ENCODE measurements around the gene KRT77. TPM values are rescaled to one million over a fixed set of nuclear protein-coding genes. Genes with fewer than 3 reads are reported as not detected.

Gene KRT77
- total and polyA plus RNA-seq, 2 experiments from 2014 or later = not detected

DNA sequence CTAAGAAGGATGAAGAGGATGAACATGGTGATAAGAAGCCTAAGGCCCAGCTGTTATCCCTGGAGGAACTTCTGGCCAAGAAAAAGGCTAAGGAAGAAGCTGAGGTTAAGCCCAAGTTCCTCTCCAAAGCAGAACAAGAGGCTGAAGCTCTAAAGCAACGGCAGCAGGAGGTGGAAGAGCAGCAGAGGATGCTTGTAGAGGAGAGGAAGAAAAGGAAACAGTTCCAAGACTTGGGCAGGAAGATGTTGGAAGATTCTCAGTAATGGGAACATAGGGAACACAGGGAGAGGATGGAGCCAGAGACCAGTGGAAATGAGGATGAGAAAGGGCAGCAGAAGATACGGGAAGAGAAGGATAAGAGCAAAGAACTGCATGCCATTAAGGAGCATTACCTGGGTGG, 27.5 kb upstream of the KRT77 start:
- Histone ChIP-seq H3K4me3 (no peak overlapping the region), H4K20me1 (replicated peaks; ENCODE audit: insufficient read depth) (no peaks in the 10 kb centered on the region), H2AFZ (no peak overlapping the region), H3K4me2 (no peak overlapping the region), H3K36me3 (ENCODE audit: insufficient read depth) (no peaks in the 10 kb centered on the region), H3K9me2 (ENCODE audit: insufficient read depth) (0 out of 2 replicates have a peak, but pooled peaks cover 5% of the 10 kb centered on the region), H3K27me3 (ENCODE audit: insufficient read depth) (no peaks in the 10 kb centered on the region), H3K27ac (ENCODE audit: low read depth) (no peak overlapping the region), H3F3A (replicated peaks; ENCODE audit: low read depth) (no peaks in the 10 kb centered on the region), H3K4me1 (ENCODE audit: insufficient read depth) (no peaks in the 10 kb centered on the region), H3K79me2 (replicated peaks; ENCODE audit: insufficient read depth) (no peaks in the 10 kb centered on the region)
- no peaks in the 10 kb centered on the region for H3K36me3 Mint-ChIP-seq (ENCODE audit: low read depth)
- peaks cover 16% of the 10 kb centered on the region for H3K9me3 Mint-ChIP-seq
- TF ChIP-seq, protein P1, sequence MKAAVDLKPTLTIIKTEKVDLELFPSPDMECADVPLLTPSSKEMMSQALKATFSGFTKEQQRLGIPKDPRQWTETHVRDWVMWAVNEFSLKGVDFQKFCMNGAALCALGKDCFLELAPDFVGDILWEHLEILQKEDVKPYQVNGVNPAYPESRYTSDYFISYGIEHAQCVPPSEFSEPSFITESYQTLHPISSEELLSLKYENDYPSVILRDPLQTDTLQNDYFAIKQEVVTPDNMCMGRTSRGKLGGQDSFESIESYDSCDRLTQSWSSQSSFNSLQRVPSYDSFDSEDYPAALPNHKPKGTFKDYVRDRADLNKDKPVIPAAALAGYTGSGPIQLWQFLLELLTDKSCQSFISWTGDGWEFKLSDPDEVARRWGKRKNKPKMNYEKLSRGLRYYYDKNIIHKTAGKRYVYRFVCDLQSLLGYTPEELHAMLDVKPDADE (IDR thresholded peaks at IDR 0.05) = no peak
- TF ChIP-seq EZH2phosphoT487 (IDR thresholded peaks at IDR 0.05; ENCODE audit: unreplicated experiment) = no peak
- TF ChIP-seq POLR2AphosphoS5 (IDR thresholded peaks at IDR 0.05; ENCODE audit: low read depth) = no peak
- no peak for TF ChIP-seq EZH2 (IDR thresholded peaks at IDR 0.05; ENCODE audit: low read depth, unreplicated experiment)
- TF ChIP-seq, protein P2, sequence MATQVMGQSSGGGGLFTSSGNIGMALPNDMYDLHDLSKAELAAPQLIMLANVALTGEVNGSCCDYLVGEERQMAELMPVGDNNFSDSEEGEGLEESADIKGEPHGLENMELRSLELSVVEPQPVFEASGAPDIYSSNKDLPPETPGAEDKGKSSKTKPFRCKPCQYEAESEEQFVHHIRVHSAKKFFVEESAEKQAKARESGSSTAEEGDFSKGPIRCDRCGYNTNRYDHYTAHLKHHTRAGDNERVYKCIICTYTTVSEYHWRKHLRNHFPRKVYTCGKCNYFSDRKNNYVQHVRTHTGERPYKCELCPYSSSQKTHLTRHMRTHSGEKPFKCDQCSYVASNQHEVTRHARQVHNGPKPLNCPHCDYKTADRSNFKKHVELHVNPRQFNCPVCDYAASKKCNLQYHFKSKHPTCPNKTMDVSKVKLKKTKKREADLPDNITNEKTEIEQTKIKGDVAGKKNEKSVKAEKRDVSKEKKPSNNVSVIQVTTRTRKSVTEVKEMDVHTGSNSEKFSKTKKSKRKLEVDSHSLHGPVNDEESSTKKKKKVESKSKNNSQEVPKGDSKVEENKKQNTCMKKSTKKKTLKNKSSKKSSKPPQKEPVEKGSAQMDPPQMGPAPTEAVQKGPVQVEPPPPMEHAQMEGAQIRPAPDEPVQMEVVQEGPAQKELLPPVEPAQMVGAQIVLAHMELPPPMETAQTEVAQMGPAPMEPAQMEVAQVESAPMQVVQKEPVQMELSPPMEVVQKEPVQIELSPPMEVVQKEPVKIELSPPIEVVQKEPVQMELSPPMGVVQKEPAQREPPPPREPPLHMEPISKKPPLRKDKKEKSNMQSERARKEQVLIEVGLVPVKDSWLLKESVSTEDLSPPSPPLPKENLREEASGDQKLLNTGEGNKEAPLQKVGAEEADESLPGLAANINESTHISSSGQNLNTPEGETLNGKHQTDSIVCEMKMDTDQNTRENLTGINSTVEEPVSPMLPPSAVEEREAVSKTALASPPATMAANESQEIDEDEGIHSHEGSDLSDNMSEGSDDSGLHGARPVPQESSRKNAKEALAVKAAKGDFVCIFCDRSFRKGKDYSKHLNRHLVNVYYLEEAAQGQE (IDR thresholded peaks at IDR 0.05; ENCODE audit: unreplicated experiment) = no peak
- no peak for TF ChIP-seq CTCF (conservative IDR thresholded peaks at IDR 0.05; ENCODE audit: low read depth in 2 of 2)
- TF ChIP-seq CREB1 (CRISPR knock-in tag; IDR thresholded peaks at IDR 0.05; ENCODE audit: low read depth) = no peak
- TF ChIP-seq ZNF114 (CRISPR knock-in tag; IDR thresholded peaks at IDR 0.05) = no peak
- TF ChIP-seq JUNB (IDR thresholded peaks at IDR 0.05; ENCODE audit: unreplicated experiment) = no peak
- TF ChIP-seq STAT1 (IDR thresholded peaks at IDR 0.05; ENCODE audit: unreplicated experiment) = no peak
- TF ChIP-seq, protein P3, sequence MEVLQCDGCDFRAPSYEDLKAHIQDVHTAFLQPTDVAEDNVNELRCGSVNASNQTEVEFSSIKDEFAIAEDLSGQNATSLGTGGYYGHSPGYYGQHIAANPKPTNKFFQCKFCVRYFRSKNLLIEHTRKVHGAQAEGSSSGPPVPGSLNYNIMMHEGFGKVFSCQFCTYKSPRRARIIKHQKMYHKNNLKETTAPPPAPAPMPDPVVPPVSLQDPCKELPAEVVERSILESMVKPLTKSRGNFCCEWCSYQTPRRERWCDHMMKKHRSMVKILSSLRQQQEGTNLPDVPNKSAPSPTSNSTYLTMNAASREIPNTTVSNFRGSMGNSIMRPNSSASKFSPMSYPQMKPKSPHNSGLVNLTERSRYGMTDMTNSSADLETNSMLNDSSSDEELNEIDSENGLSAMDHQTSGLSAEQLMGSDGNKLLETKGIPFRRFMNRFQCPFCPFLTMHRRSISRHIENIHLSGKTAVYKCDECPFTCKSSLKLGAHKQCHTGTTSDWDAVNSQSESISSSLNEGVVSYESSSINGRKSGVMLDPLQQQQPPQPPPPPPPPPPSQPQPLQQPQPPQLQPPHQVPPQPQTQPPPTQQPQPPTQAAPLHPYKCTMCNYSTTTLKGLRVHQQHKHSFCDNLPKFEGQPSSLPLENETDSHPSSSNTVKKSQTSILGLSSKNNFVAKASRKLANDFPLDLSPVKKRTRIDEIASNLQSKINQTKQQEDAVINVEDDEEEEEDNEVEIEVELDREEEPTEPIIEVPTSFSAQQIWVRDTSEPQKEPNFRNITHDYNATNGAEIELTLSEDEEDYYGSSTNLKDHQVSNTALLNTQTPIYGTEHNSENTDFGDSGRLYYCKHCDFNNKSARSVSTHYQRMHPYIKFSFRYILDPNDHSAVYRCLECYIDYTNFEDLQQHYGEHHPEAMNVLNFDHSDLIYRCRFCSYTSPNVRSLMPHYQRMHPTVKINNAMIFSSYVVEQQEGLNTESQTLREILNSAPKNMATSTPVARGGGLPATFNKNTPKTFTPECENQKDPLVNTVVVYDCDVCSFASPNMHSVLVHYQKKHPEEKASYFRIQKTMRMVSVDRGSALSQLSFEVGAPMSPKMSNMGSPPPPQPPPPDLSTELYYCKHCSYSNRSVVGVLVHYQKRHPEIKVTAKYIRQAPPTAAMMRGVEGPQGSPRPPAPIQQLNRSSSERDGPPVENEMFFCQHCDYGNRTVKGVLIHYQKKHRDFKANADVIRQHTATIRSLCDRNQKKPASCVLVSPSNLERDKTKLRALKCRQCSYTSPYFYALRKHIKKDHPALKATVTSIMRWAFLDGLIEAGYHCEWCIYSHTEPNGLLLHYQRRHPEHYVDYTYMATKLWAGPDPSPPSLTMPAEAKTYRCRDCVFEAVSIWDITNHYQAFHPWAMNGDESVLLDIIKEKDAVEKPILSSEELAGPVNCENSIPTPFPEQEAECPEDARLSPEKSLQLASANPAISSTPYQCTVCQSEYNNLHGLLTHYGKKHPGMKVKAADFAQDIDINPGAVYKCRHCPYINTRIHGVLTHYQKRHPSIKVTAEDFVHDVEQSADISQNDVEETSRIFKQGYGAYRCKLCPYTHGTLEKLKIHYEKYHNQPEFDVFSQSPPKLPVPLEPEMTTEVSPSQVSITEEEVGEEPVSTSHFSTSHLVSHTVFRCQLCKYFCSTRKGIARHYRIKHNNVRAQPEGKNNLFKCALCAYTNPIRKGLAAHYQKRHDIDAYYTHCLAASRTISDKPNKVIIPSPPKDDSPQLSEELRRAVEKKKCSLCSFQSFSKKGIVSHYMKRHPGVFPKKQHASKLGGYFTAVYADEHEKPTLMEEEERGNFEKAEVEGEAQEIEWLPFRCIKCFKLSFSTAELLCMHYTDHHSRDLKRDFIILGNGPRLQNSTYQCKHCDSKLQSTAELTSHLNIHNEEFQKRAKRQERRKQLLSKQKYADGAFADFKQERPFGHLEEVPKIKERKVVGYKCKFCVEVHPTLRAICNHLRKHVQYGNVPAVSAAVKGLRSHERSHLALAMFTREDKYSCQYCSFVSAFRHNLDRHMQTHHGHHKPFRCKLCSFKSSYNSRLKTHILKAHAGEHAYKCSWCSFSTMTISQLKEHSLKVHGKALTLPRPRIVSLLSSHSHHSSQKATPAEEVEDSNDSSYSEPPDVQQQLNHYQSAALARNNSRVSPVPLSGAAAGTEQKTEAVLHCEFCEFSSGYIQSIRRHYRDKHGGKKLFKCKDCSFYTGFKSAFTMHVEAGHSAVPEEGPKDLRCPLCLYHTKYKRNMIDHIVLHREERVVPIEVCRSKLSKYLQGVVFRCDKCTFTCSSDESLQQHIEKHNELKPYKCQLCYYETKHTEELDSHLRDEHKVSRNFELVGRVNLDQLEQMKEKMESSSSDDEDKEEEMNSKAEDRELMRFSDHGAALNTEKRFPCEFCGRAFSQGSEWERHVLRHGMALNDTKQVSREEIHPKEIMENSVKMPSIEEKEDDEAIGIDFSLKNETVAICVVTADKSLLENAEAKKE (CRISPR knock-in tag; IDR thresholded peaks at IDR 0.05) = no peak
- no peak for TF ChIP-seq ZNF331 (CRISPR knock-in tag; IDR thresholded peaks at IDR 0.05; ENCODE audit: low read depth)
- TF ChIP-seq NANOG (IDR thresholded peaks at IDR 0.05; ENCODE audit: borderline replicate concordance) = no peak
- H3K27ac Mint-ChIP-seq = no peak overlapping the region
- DNase-seq (ENCODE audit: low spot score) = no peak
- H3K4me1 Mint-ChIP-seq = no peaks in the 10 kb centered on the region
- no peak for ATAC-seq
- no peak overlapping the region for H3K4me3 Mint-ChIP-seq
- peaks cover 15% of the 10 kb centered on the region for H3K27me3 Mint-ChIP-seq (ENCODE audit: insufficient read depth, low read depth, poor library complexity)

Data from GM23338 (cell line).